HepG2 (cell line): ENCODE results near the gene PHEX. TPM values are rescaled to one million over a fixed set of nuclear protein-coding genes. Genes with fewer than 3 reads are reported as not detected.

Experiments used
- ATAC-seq: fragments of 200-7000 bp; cut with Tn5 transposase; 3 replicates; pipeline ENCODE4 v1.9.1; 2020; ENCODE audit warnings: mild to moderate bottlenecking, moderate library complexity
- BruUV-seq: library from RNA; stranded (reverse); fragments of 400-500 nt; replicated peaks from 2 replicates; lab custom pipeline; 2021; lab: Mats Ljungman, UMichigan
- CTCF ChIA-PET: fragments of 300-600 bp; formaldehyde crosslinking; extraction: SDS; loops from one replicate; lab custom pipeline; 2021; ENCODE audit warnings: low total read pairs, inconsistent platforms, low intra/inter-chr PET ratio; lab: Yijun Ruan, JAX
- POLR2A ChIA-PET: fragments of 350-600 bp; sonication (Branson Sonifier 250); formaldehyde crosslinking; loops from one replicate; lab custom pipeline; 2020; ENCODE audit warnings: antibody characterized with exemption, inconsistent platforms; lab: Yijun Ruan, JAX
- DNase-seq: peaks from one replicate; pipeline ENCODE4 v3.0.0-alpha.2; 2015; ENCODE audit warnings: low spot score
- FAIRE-seq: peaks from 3 replicates; lab custom pipeline; 2011; peaks lifted over from hg19 to GRCh38; lab: Jason Lieb, UNC
- H2AFZ ChIP-seq: one replicate; pipeline ENCODE4 v1.6.1; 2011; ENCODE audit warnings: low read length, inconsistent platforms
- H3K27ac ChIP-seq: fragments of 300-600 bp; 3 replicates; pipeline ENCODE4 v1.8.0; 2011; ENCODE audit warnings: mixed run types, mild to moderate bottlenecking, mixed read lengths, low read length, inconsistent platforms; ENCODE audit not compliant: insufficient read depth; ENCODE audit errors: extremely low read length
- H3K27me3 ChIP-seq, 2 experiments: fragments of 200-600 bp in 1 of 2; 2 replicates in 1 of 2; 3 replicates in 1 of 2; pipeline versions ENCODE4 v1.6.0 to v1.8.0; 2011; ENCODE audit warnings: low read length in 2 of 2, mild to moderate bottlenecking in 2 of 2, moderate library complexity in 2 of 2, inconsistent platforms in 1 of 2; ENCODE audit not compliant: insufficient read depth in 2 of 2, control insufficient read depth in 1 of 2
- H3K36me3 ChIP-seq, 2 experiments: fragments of 200-600 bp in 1 of 2; replicated peaks in 1 of 2; 2 replicates in 1 of 2; 3 replicates in 1 of 2; pipeline versions ENCODE4 v1.5.1 to v1.8.0; 2011; ENCODE audit warnings: low read length in 2 of 2, inconsistent platforms in 1 of 2; ENCODE audit not compliant: insufficient read depth in 2 of 2, control insufficient read depth in 1 of 2
- H3K4me1 ChIP-seq: 2 replicates; pipeline ENCODE4 v1.5.1; 2012; ENCODE audit warnings: low read length, inconsistent platforms; ENCODE audit not compliant: insufficient read depth
- H3K4me2 ChIP-seq: 2 replicates; pipeline ENCODE4 v1.6.0; 2011; ENCODE audit warnings: low read depth, low read length, inconsistent platforms
- H3K4me3 ChIP-seq, 3 experiments: fragments of 200-600 bp in 1 of 3; sonication (generic), shearing (Covaris generic) in 1 of 3; replicated peaks in 1 of 3; 2 replicates each; pipeline ENCODE4 v1.5.1; 2011 to 2016; ENCODE audit warnings: low read length in 3 of 3, inconsistent platforms in 2 of 3, low read depth in 2 of 3, mild to moderate bottlenecking in 2 of 3, control low read depth in 1 of 3, mixed read lengths in 1 of 3; ENCODE audit not compliant: insufficient read depth in 1 of 3
- H3K79me2 ChIP-seq: one replicate; pipeline ENCODE4 v1.6.1; 2011; ENCODE audit warnings: low read length, inconsistent platforms; ENCODE audit not compliant: insufficient read depth
- H3K9ac ChIP-seq: 2 replicates; pipeline ENCODE4 v1.6.0; 2011; ENCODE audit warnings: mild to moderate bottlenecking, low read depth, low read length, inconsistent platforms; ENCODE audit not compliant: insufficient read depth
- H3K9me3 ChIP-seq: 2 replicates; pipeline ENCODE4 v1.5.1; 2012; ENCODE audit warnings: mild to moderate bottlenecking, low read length
- H4K20me1 ChIP-seq: 2 replicates; pipeline ENCODE4 v1.6.0; 2011; ENCODE audit warnings: inconsistent platforms, mild to moderate bottlenecking, low read length, moderate library complexity; ENCODE audit not compliant: insufficient read depth
- ATAD3A ChIP-seq: sonication (generic); formaldehyde crosslinking; IDR thresholded peaks from 2 replicates; pipeline ENCODE4 v1.4.0; 2020; ENCODE audit warnings: missing genetic modification reagents
- FLYWCH1 ChIP-seq: sonication (generic); formaldehyde crosslinking; IDR thresholded peaks from 2 replicates; pipeline ENCODE4 v1.8.1; 2023; ENCODE audit warnings: mild to moderate bottlenecking, missing genetic modification reagents
- HOMEZ ChIP-seq: IDR thresholded peaks from 2 replicates; pipeline ENCODE4 v1.6.1; 2016; ENCODE audit warnings: low read depth
- MNT ChIP-seq: fragments of 450-650 bp; IDR thresholded peaks from 2 replicates; pipeline ENCODE4 v1.6.1; 2016
- SAFB2 ChIP-seq: sonication (generic); formaldehyde crosslinking; IDR thresholded peaks from 2 replicates; pipeline ENCODE4 v1.5.1; 2020; ENCODE audit warnings: missing genetic modification reagents, low read depth, mild to moderate bottlenecking, borderline replicate concordance
- ZNF317 ChIP-seq: sonication (generic); formaldehyde crosslinking; IDR thresholded peaks from 2 replicates; pipeline ENCODE4 v1.5.0; 2020; ENCODE audit warnings: mild to moderate bottlenecking, missing genetic modification reagents
- ZNF770 ChIP-seq: sonication (generic); formaldehyde crosslinking; IDR thresholded peaks from 2 replicates; pipeline ENCODE4 v1.5.0; 2020; ENCODE audit warnings: mild to moderate bottlenecking, missing genetic modification reagents
- WGBS: methylation state at CpG from one replicate; pipeline ENCODE4 v1.1.6; 2017; ENCODE audit warnings: low lambda C conversion rate; 5-methylcytosine and 5-hydroxymethylcytosine counted together
- in situ Hi-C: cut with HindIII; loops from 2 replicates; pipeline ENCODE4 v1.10.0; 2017; ENCODE audit warnings: low pct_unique_long_range_greater_than_20kb; ENCODE audit not compliant: extremely low pct_ligation_motif_present
- intact Hi-C: fragments of 100-400 bp; cut with micrococcal nuclease; formaldehyde crosslinking; loops from one replicate; pipeline ENCODE4 v1.10.0; 2022; ENCODE audit not compliant: unreplicated experiment
- polyA plus RNA-seq, 8 experiments: library from polyadenylated mRNA; depleted of rRNA in 3 of 8; stranded (reverse) in 7 of 8; unstranded in 1 of 8; fragments of >200 nt; fragmentation: Illumina TruSeq in 4 of 8; extraction: Trizol in 4 of 8; gene quantifications; 2 replicates each; pipeline versions ENCODE4 v1.2.1 to v1.2.3, GENCODE V29; 2011 to 2016; ENCODE audit warnings: low read depth in 4 of 8, missing spikeins in 1 of 8, mixed read lengths in 1 of 8; ENCODE audit not compliant: insufficient read depth in 1 of 8
- total RNA-seq, 5 experiments: library from RNA; depleted of rRNA; stranded (reverse); fragments of >200 nt; fragmentation: Illumina TruSeq; extraction: Trizol; gene quantifications; 2 replicates each; pipeline ENCODE4 v1.2.3, GENCODE V29; 2016; ENCODE audit warnings: low read depth in 1 of 5

PHEX gene
- total and polyA plus RNA-seq, 2 of the 13 experiments (the other 11 are each of a cell fraction or from before 2014, with no cell fraction given), result 0.01 to 0.27 TPM

GRCh38 chrX:22039541-22039940 is 7.4 kb downstream of the PHEX start:
- ATAC-seq, result no peak
- ChIA-PET CTCF (no interaction called here), POLR2A (no interaction called here)
- Histone ChIP-seq H3K4me1 (no peaks in the 10 kb centered on the region), H3K36me3 (no peaks in the 10 kb centered on the region), H3K4me3 (no peak overlapping the region), H4K20me1 (no peaks in the 10 kb centered on the region), H2AFZ (no peak overlapping the region)
- TF ChIP-seq ZNF770 (CRISPR knock-in tag) (peak; percentile 65), ATAD3A (CRISPR knock-in tag) (no peak)
- TF ChIP-seq, all 625 proteins: peak for 1
- WGBS, result 23% methylated on average over 5 of the region's 6 CpGs
- Histone ChIP-seq H3K27me3 (no peaks in the 10 kb centered on the region), H3K27ac (no peak overlapping the region), H3K4me2 (no peak overlapping the region), H3K9ac (no peak overlapping the region), H3K9me3 (no peaks in the 10 kb centered on the region), H3K79me2 (no peaks in the 10 kb centered on the region)
- BruUV-seq, result no TSS peak
- in situ Hi-C loops, result no loop called here
- DNase-seq, result no peak
- no peak for FAIRE-seq
- intact Hi-C loops, result no loop called here

- no TSS peak for BruUV-seq
- ChIA-PET POLR2A (no interaction called here), CTCF (no interaction called here)
- intact Hi-C loops (no loop called here), in situ Hi-C loops (no loop called here)
- ATAC-seq (no peak), FAIRE-seq (no peak), DNase-seq (no peak)
- Histone ChIP-seq H3K9me3 (no peaks in the 10 kb centered on the region), H3K4me1 (no peaks in the 10 kb centered on the region), H3K9ac (no peak overlapping the region), H3K79me2 (no peaks in the 10 kb centered on the region), H4K20me1 (no peaks in the 10 kb centered on the region), H3K36me3 (no peaks in the 10 kb centered on the region), H3K4me2 (no peak overlapping the region), H3K27me3 (no peaks in the 10 kb centered on the region), H3K27ac (no peak overlapping the region), H3K4me3 (no peak overlapping the region), H2AFZ (no peak overlapping the region)
- 20% methylated on average over 2 of the region's 2 CpGs for WGBS
- no peak for TF ChIP-seq FLYWCH1 (CRISPR knock-in tag)
- peak; percentile 87 for TF ChIP-seq MNT
- no peak for TF ChIP-seq HOMEZ
- TF ChIP-seq ZNF317 (CRISPR knock-in tag), result no peak
- TF ChIP-seq SAFB2 (CRISPR knock-in tag), result no peak
Measured at GRCh38 chrX:22040184-22040583, 8.1 kb downstream of the PHEX start.
